ENCODE measurements around the gene ACR.
A peak's percentile ranks its signal among the peaks of the same experiment; 100 is the strongest.

The ACR gene

GRCh38 chr22:50730941-50731661, 6.9 kb upstream of the ACR start:
- Histone ChIP-seq H3K9ac (ENCODE audit: insufficient read length, low read depth) (no peak overlapping the region), H3K4me3 (ENCODE audit: insufficient read length, low read depth) (no peak overlapping the region), H3K9me3 (ENCODE audit: insufficient read depth, low read length) (no peaks in the 10 kb centered on the region), H3K36me3 (ENCODE audit: insufficient read depth, insufficient read length, low read length) (peaks cover 10% of the 10 kb centered on the region), H3K4me1 (ENCODE audit: insufficient read depth, insufficient read length) (peaks cover 3% of the 10 kb centered on the region), H3K27me3 (ENCODE audit: insufficient read depth, insufficient read length) (no peaks in the 10 kb centered on the region)
- TF ChIP-seq SUZ12 (IDR thresholded peaks at IDR 0.05; ENCODE audit: extremely low read depth, insufficient read depth, insufficient read length): no peak
- TF ChIP-seq YY1 (IDR thresholded peaks at IDR 0.05; ENCODE audit: insufficient read depth, insufficient read length): no peak
- no peak for TF ChIP-seq ZNF274 (IDR thresholded peaks at IDR 0.05; ENCODE audit: low read depth, low read length)
- no peak for DNase-seq (ENCODE audit: low read depth, low spot score)

- H3K9me3 ChIP-seq (ENCODE audit: insufficient read depth, low read length): no peaks in the 10 kb centered on the region
- H3K36me3 ChIP-seq (ENCODE audit: insufficient read depth, insufficient read length, low read length): peaks cover 1% of the 10 kb centered on the region
- no peak for DNase-seq (ENCODE audit: low read depth, low spot score)
- no peak for TF ChIP-seq YY1 (IDR thresholded peaks at IDR 0.05; ENCODE audit: insufficient read depth, insufficient read length)
- TF ChIP-seq ZNF274 (IDR thresholded peaks at IDR 0.05; ENCODE audit: low read depth, low read length): no peak
- no peak for TF ChIP-seq SUZ12 (IDR thresholded peaks at IDR 0.05; ENCODE audit: extremely low read depth, insufficient read depth, insufficient read length)
- H3K9ac ChIP-seq (ENCODE audit: insufficient read length, low read depth): no peak overlapping the region
- H3K27me3 ChIP-seq (ENCODE audit: insufficient read depth, insufficient read length): no peaks in the 10 kb centered on the region
- H3K4me3 ChIP-seq (ENCODE audit: insufficient read length, low read depth): no peak overlapping the region
- peaks cover 3% of the 10 kb centered on the region for H3K4me1 ChIP-seq (ENCODE audit: insufficient read depth, insufficient read length)
Measured at GRCh38 chr22:50731811-50732624, 6.0 kb upstream of the ACR start.

- Histone ChIP-seq H3K4me3 (ENCODE audit: insufficient read length, low read depth) (no peak overlapping the region), H3K27me3 (ENCODE audit: insufficient read depth, insufficient read length) (no peaks in the 10 kb centered on the region), H3K9ac (ENCODE audit: insufficient read length, low read depth) (no peak overlapping the region), H3K36me3 (ENCODE audit: insufficient read depth, insufficient read length, low read length) (no peaks in the 10 kb centered on the region), H3K4me1 (ENCODE audit: insufficient read depth, insufficient read length) (peaks cover 3% of the 10 kb centered on the region), H3K9me3 (ENCODE audit: insufficient read depth, low read length) (no peaks in the 10 kb centered on the region)
- DNase-seq (ENCODE audit: low read depth, low spot score): no peak
- no peak for TF ChIP-seq YY1 (IDR thresholded peaks at IDR 0.05; ENCODE audit: insufficient read depth, insufficient read length)
- TF ChIP-seq ZNF274 (IDR thresholded peaks at IDR 0.05; ENCODE audit: low read depth, low read length): no peak
- no peak for TF ChIP-seq SUZ12 (IDR thresholded peaks at IDR 0.05; ENCODE audit: extremely low read depth, insufficient read depth, insufficient read length)
Measured at GRCh38 chr22:50732681-50733080, 5.3 kb upstream of the ACR start.

GRCh38 chr22:50733521-50734342, 4.3 kb upstream of the ACR start:
- Histone ChIP-seq H3K27me3 (ENCODE audit: insufficient read depth, insufficient read length) (no peaks in the 10 kb centered on the region), H3K36me3 (ENCODE audit: insufficient read depth, insufficient read length, low read length) (no peaks in the 10 kb centered on the region), H3K9ac (ENCODE audit: insufficient read length, low read depth) (peak overlapping the region; percentile 1), H3K4me3 (ENCODE audit: insufficient read length, low read depth) (no peak overlapping the region), H3K4me1 (ENCODE audit: insufficient read depth, insufficient read length) (peaks cover 3% of the 10 kb centered on the region), H3K9me3 (ENCODE audit: insufficient read depth, low read length) (no peaks in the 10 kb centered on the region)
- no peak for DNase-seq (ENCODE audit: low read depth, low spot score)
- TF ChIP-seq YY1 (IDR thresholded peaks at IDR 0.05; ENCODE audit: insufficient read depth, insufficient read length) (no peak), ZNF274 (IDR thresholded peaks at IDR 0.05; ENCODE audit: low read depth, low read length) (no peak), SUZ12 (IDR thresholded peaks at IDR 0.05; ENCODE audit: extremely low read depth, insufficient read depth, insufficient read length) (no peak)

GRCh38 chr22:50734343-50734771, 3.6 kb upstream of the ACR start:
- no peaks in the 10 kb centered on the region for H3K9me3 ChIP-seq (ENCODE audit: insufficient read depth, low read length)
- no peaks in the 10 kb centered on the region for H3K27me3 ChIP-seq (ENCODE audit: insufficient read depth, insufficient read length)

GRCh38 chr22:50734986-50735738, 2.8 kb upstream of the ACR start:
- peaks cover 3% of the 10 kb centered on the region for H3K4me1 ChIP-seq (ENCODE audit: insufficient read depth, insufficient read length)
- H3K9me3 ChIP-seq (ENCODE audit: insufficient read depth, low read length): no peaks in the 10 kb centered on the region
- H3K36me3 ChIP-seq (ENCODE audit: insufficient read depth, insufficient read length, low read length): no peaks in the 10 kb centered on the region
- TF ChIP-seq SUZ12 (IDR thresholded peaks at IDR 0.05; ENCODE audit: extremely low read depth, insufficient read depth, insufficient read length) (no peak), YY1 (IDR thresholded peaks at IDR 0.05; ENCODE audit: insufficient read depth, insufficient read length) (no peak), ZNF274 (IDR thresholded peaks at IDR 0.05; ENCODE audit: low read depth, low read length) (no peak)
- peaks cover 3% of the 10 kb centered on the region for H3K27me3 ChIP-seq (ENCODE audit: insufficient read depth, insufficient read length)
- DNase-seq (ENCODE audit: low read depth, low spot score): no peak
- no peak overlapping the region for H3K9ac ChIP-seq (ENCODE audit: insufficient read length, low read depth)
- H3K4me3 ChIP-seq (ENCODE audit: insufficient read length, low read depth): no peak overlapping the region

More at GRCh38 chr22:50734343-50734771, 3.6 kb upstream of the ACR start:
- Histone ChIP-seq H3K4me1 (ENCODE audit: insufficient read depth, insufficient read length) (peaks cover 3% of the 10 kb centered on the region), H3K4me3 (ENCODE audit: insufficient read length, low read depth) (no peak overlapping the region), H3K9ac (ENCODE audit: insufficient read length, low read depth) (no peak overlapping the region), H3K36me3 (ENCODE audit: insufficient read depth, insufficient read length, low read length) (no peaks in the 10 kb centered on the region)
- no peak for TF ChIP-seq ZNF274 (IDR thresholded peaks at IDR 0.05; ENCODE audit: low read depth, low read length)
- no peak for TF ChIP-seq SUZ12 (IDR thresholded peaks at IDR 0.05; ENCODE audit: extremely low read depth, insufficient read depth, insufficient read length)
- no peak for TF ChIP-seq YY1 (IDR thresholded peaks at IDR 0.05; ENCODE audit: insufficient read depth, insufficient read length)
- no peak for DNase-seq (ENCODE audit: low read depth, low spot score)

Data from NT2/D1 (cell line).